Right atrium auricular region (tissue), 2 donors: ENCODE data around the gene TRAPPC11. TPM values are rescaled to one million over a fixed set of nuclear protein-coding genes. Genes with fewer than 3 reads are reported as not detected.

Source experiments
- DNase-seq: peaks from one replicate; pipeline ENCODE4 v3.0.0-alpha.2; 2019; ENCODE audit warnings: low spot score
- H3K27ac ChIP-seq, 2 donors: fragments of 200-600 bp; sonication (generic); 1 replicate in 1 of 2; 2 replicates in 1 of 2; pipeline ENCODE4 v1.5.1; 2016 to 2019
- H3K27me3 ChIP-seq, 2 donors: fragments of 200-600 bp; sonication (generic); one replicate each; pipeline versions ENCODE4 v1.5.1 to v1.6.0; 2017 to 2019
- H3K36me3 ChIP-seq: fragments of 200-600 bp; sonication (generic); one replicate; pipeline ENCODE4 v1.5.1; 2016
- H3K4me1 ChIP-seq, 2 donors: fragments of 200-600 bp; sonication (generic); one replicate each; pipeline versions ENCODE4 v1.5.1 to v1.6.0; 2017 to 2019
- H3K4me3 ChIP-seq, 2 donors: fragments of 200-600 bp; sonication (generic); 1 replicate in 1 of 2; 2 replicates in 1 of 2; pipeline ENCODE4 v1.5.1; 2017 to 2019; ENCODE audit warnings: mild to moderate bottlenecking in 1 of 2, moderate library complexity in 1 of 2
- H3K9me3 ChIP-seq, 2 donors: fragments of 200-600 bp; sonication (generic); one replicate each; pipeline ENCODE4 v1.5.1; 2019
- total RNA-seq, 2 donors: library from RNA; depleted of rRNA; stranded (reverse); fragments of >200 nt; gene quantifications; one replicate each; pipeline ENCODE4 v1.1.0, GENCODE V29; 2016
- TF ChIP-seq, protein P1 (sequence below), 2 donors: fragments of 200-600 bp; sonication (generic); IDR thresholded peaks; one replicate each; pipeline ENCODE4 v1.5.1; 2019; ENCODE audit warnings: antibody characterized with exemption in 2 of 2

The TRAPPC11 gene
- total RNA-seq, 2 donors from 2014 or later: 22.2 to 31.0 TPM

DNA sequence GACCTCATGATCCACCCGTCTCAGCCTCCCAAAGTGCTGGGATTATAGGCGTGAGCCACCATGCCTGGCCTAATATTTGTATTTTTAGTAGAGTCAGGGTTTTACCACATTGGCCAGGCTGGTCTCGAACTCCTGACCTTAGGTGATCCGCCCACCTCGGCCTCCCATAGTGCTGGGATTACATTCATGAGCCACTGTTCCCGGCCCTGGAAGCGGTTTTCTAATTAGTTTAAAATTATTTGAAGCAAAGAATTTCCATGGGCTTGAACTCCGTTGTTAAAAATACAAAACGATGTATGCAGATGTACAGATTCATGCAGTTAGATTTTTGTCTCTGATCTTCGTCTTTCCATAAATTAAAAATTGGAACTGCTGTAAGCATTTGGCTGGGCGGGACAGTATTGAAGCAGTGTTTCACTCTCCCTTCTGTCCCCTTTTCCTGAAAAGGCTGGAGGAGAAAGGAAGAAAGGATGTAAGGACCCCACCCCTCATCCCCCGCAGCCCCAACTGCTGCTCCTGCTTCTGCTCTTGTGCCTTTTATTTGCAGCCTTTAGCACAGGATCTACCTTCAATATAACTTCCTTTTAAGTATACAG is 12.0 kb downstream of the TRAPPC11 start:
- peaks cover 37% of the 10 kb centered on the region for H3K36me3 ChIP-seq
- H3K27ac ChIP-seq: no peak overlapping the region
- no peaks in the 10 kb centered on the region for H3K27me3 ChIP-seq
- no peak for DNase-seq
- no peaks in the 10 kb centered on the region for H3K9me3 ChIP-seq
- TF ChIP-seq, protein P1, sequence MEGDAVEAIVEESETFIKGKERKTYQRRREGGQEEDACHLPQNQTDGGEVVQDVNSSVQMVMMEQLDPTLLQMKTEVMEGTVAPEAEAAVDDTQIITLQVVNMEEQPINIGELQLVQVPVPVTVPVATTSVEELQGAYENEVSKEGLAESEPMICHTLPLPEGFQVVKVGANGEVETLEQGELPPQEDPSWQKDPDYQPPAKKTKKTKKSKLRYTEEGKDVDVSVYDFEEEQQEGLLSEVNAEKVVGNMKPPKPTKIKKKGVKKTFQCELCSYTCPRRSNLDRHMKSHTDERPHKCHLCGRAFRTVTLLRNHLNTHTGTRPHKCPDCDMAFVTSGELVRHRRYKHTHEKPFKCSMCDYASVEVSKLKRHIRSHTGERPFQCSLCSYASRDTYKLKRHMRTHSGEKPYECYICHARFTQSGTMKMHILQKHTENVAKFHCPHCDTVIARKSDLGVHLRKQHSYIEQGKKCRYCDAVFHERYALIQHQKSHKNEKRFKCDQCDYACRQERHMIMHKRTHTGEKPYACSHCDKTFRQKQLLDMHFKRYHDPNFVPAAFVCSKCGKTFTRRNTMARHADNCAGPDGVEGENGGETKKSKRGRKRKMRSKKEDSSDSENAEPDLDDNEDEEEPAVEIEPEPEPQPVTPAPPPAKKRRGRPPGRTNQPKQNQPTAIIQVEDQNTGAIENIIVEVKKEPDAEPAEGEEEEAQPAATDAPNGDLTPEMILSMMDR (IDR thresholded peaks at IDR 0.05): no peak
- no peak overlapping the region for H3K4me3 ChIP-seq
- H3K4me1 ChIP-seq: no peaks in the 10 kb centered on the region

DNA sequence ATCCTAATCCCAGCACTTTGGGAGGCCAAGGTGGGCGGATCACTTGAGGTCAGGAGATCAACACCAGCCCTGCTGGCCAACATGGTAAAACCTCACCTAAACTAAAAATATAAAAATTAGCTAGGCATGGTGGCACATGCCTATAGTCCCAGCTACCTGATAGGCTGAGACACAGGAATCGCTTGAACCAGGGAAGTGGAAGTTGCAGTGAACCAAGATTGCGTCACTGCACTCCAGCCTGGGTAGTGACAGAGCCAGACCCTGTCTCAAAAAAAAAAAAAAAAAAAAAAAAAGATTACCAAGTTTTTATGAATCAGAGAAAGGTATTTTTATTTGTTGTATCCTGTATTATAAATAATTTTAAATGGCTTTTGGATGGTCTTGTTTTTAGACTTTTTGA is 15.1 kb downstream of the TRAPPC11 start:
- no peak overlapping the region for H3K27ac ChIP-seq
- no peak for DNase-seq
- H3K27me3 ChIP-seq: no peaks in the 10 kb centered on the region
- H3K4me3 ChIP-seq: no peak overlapping the region
- no peaks in the 10 kb centered on the region for H3K4me1 ChIP-seq
- peaks cover 15% of the 10 kb centered on the region for H3K36me3 ChIP-seq
- TF ChIP-seq, protein P1 (IDR thresholded peaks at IDR 0.05): no peak
- no peaks in the 10 kb centered on the region for H3K9me3 ChIP-seq

DNA sequence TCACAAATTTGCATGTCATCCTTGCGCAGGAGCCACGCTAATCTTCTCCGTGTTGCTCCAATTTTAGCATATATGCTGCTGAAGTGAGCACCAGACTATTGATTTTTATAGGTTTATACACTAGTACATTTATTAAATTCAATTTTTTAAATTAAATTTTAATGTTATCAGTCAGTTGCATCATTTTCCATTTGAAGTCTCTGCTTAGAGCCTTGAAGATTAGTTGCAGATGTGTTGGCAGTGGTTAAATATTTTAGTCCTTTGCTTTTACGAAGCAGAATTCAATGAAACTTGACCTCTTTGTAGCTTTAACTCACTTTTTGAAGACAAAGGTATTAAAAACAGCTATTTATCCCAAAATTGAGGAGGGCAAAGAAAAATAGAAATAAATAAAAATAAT is 16.5 kb downstream of the TRAPPC11 start:
- TF ChIP-seq, protein P1 (IDR thresholded peaks at IDR 0.05): no peak
- H3K9me3 ChIP-seq: no peaks in the 10 kb centered on the region
- no peaks in the 10 kb centered on the region for H3K27me3 ChIP-seq
- no peak overlapping the region for H3K27ac ChIP-seq
- no peak overlapping the region for H3K4me3 ChIP-seq
- H3K36me3 ChIP-seq: peaks cover 20% of the 10 kb centered on the region
- H3K4me1 ChIP-seq: no peaks in the 10 kb centered on the region
- no peak for DNase-seq

DNA sequence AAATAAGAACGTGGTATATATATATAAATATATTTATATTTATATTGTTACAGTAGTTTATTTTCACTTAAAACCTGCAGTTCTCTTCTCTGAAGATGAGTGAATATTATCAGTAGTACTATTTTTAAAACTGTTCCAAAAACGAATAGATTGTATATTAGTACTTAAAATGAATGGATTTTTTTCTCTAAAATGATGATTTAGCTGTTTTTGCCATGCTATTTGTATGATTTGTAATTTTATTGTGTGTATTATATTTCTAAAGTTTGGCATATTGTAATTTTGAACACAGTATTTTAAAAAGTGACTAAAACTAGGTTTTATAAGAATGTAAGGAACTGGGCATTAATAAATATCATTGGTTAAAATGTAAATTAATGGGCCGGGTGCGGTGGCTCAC is 22.0 kb downstream of the TRAPPC11 start:
- no peaks in the 10 kb centered on the region for H3K27me3 ChIP-seq
- H3K36me3 ChIP-seq: peaks cover 48% of the 10 kb centered on the region
- no peak overlapping the region for H3K27ac ChIP-seq
- H3K4me3 ChIP-seq: no peak overlapping the region
- H3K9me3 ChIP-seq: no peaks in the 10 kb centered on the region
- TF ChIP-seq, protein P1 (IDR thresholded peaks at IDR 0.05): no peak
- no peak for DNase-seq
- H3K4me1 ChIP-seq: no peaks in the 10 kb centered on the region

DNA sequence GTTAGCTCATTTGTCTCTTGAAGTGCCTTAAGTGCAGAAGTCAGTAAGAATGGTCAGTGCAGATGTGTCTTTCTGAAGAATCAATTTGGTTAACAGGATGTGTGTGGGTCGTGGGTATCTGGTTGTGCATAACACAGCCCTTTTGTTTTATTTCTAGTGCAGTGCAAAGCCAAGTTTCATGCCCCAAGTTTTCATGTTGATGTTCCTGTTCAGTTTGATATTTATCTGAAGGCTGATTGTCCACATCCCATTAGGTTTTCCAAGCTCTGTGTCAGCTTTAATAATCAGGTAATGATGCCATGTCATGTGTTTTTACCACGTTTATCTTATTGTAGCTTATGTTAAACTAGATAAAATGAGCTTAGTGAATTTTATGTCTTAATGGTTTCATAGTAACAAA is 27.4 kb downstream of the TRAPPC11 start:
- no peaks in the 10 kb centered on the region for H3K4me1 ChIP-seq
- DNase-seq: no peak
- H3K27ac ChIP-seq: no peak overlapping the region
- peaks cover 54% of the 10 kb centered on the region for H3K36me3 ChIP-seq
- TF ChIP-seq, protein P1 (IDR thresholded peaks at IDR 0.05): no peak
- H3K9me3 ChIP-seq: no peaks in the 10 kb centered on the region
- no peaks in the 10 kb centered on the region for H3K27me3 ChIP-seq
- no peak overlapping the region for H3K4me3 ChIP-seq

DNA sequence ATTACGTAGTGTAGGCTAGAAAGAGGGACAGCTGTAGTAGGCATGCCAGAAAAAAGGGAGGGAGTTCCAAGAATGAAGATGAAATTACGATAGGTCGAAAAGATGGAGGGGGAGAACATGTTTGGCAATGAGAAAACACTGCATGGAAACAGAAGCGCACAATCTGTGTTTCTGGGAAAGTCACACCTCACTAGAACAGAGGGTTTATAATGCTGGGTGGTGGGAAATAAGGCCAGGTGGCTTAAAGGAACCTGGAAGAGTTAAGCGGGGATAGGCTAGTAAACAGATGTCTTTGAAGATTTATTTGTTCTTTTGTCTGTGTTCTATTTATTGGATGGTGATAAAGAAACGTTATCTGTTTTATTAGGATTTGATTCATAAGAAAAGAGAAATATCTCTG is 29.1 kb downstream of the TRAPPC11 start:
- DNase-seq: no peak
- Histone ChIP-seq H3K27ac (no peak overlapping the region), H3K4me1 (no peaks in the 10 kb centered on the region), H3K36me3 (peaks cover 60% of the 10 kb centered on the region), H3K9me3 (no peaks in the 10 kb centered on the region), H3K27me3 (no peaks in the 10 kb centered on the region), H3K4me3 (no peak overlapping the region)
- TF ChIP-seq, protein P1 (IDR thresholded peaks at IDR 0.05): no peak
